Activated CD8-positive, alpha-beta T cell treated with anti-CD3 and anti-CD28 coated beads, Interleukin-2, amount 10 ng/mL, durations not matched to agents 7 days and 5 days (primary cell): Measurements from ENCODE around the gene UBL7. TPM values are rescaled to one million over a fixed set of nuclear protein-coding genes. Genes with fewer than 3 reads are reported as not detected.

Experiments
- ATAC-seq: fragments of 150-1000 bp; cut with Tn5 transposase; one replicate; pipeline ENCODE4 v1.10.0; 2021; ENCODE audit warnings: moderate library complexity
- CTCF ChIA-PET: fragments of 350-600 bp; sonication (Branson Sonifier 250); formaldehyde crosslinking; loops from one replicate; lab custom pipeline; 2021; ENCODE audit warnings: antibody characterized with exemption; lab: Charles Lee
- POLR2A ChIA-PET: fragments of 350-600 bp; sonication (Branson Sonifier 250); formaldehyde crosslinking; loops from one replicate; lab custom pipeline; 2021; ENCODE audit warnings: antibody characterized with exemption; lab: Charles Lee
- DNase-seq: peaks from one replicate; pipeline ENCODE4 v3.0.0-alpha.2; 2020
- H3K27ac Mint-ChIP-seq: one replicate; pipeline ENCODE4 v1.8.0; 2021; ENCODE audit warnings: mild to moderate bottlenecking, mixed read lengths
- H3K27me3 Mint-ChIP-seq: one replicate; pipeline ENCODE4 v1.8.0; 2021; ENCODE audit warnings: low read depth, mixed read lengths
- H3K36me3 Mint-ChIP-seq: one replicate; pipeline ENCODE4 v1.8.0; 2021; ENCODE audit warnings: low read depth, mixed read lengths
- H3K4me1 Mint-ChIP-seq: one replicate; pipeline ENCODE4 v1.8.0; 2021; ENCODE audit warnings: low read depth, mixed read lengths
- H3K4me3 Mint-ChIP-seq: one replicate; pipeline ENCODE4 v1.8.0; 2021; ENCODE audit warnings: mild to moderate bottlenecking, mixed read lengths
- H3K9me3 Mint-ChIP-seq: one replicate; pipeline ENCODE4 v1.8.0; 2022; ENCODE audit warnings: mixed read lengths; ENCODE audit not compliant: insufficient read depth
- total RNA-seq, 2 experiments: library from RNA; stranded (reverse); gene quantifications; one replicate each; pipeline ENCODE4 v1.2.3, GENCODE V29; 2021

UBL7 gene
- total RNA-seq, 2 experiments from 2014 or later = 60.8 to 71.4 TPM

DNA sequence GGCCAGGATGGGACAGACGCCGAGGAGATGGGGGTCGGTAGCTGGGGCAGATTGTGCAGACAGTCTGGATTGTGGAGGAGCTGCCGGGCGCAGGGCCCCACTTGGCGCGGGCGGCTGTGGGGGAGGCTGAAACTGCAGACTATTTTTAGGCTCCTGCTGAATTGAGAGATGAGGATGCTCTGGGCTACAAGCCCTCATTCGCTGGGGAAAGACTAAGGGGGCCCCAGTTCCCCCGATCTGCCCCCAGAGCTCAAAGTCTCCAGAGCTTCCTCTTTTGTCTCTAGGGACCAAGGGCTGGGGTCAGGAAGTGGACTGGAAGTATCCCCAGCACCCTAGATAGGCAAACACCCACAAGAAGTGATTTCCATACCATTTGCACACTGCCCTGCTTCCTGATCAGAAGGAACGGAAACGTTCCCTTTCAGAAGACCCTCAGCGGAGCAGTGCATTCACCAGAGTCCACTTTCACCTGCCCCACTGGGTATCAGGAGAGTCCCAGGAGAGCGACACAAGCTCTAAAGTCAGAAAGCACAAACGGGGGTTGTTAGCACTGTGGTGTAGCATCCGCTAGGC is 56.9 kb downstream of the UBL7 start:
- CTCF ChIA-PET = interaction anchor here (1.0 to 8.6 kb wide), 7 partner anchors 8 to 56 kb away, joined by 3 to 108 read pairs (median 19); partner anchors contain the start of gene SEMA7A
- Mint-ChIP-seq H3K9me3 (no peaks in the 10 kb centered on the region), H3K27me3 (no peaks in the 10 kb centered on the region), H3K4me3 (peak overlapping the region; percentile 24), H3K36me3 (no peaks in the 10 kb centered on the region), H3K27ac (peak overlapping the region; percentile 81), H3K4me1 (peaks cover 63% of the 10 kb centered on the region)
- POLR2A ChIA-PET = interaction anchor here (0.6 to 4.9 kb wide), 5 partner anchors 18 to 137 kb away, joined by 3 to 55 read pairs (median 15); partner anchors contain the start of genes ARID3B and SEMA7A
- no peak for DNase-seq
- ATAC-seq = no peak

GRCh38 chr15:74403588-74403919 is 57.4 kb downstream of the UBL7 start:
- DNase-seq = no peak
- H3K36me3 Mint-ChIP-seq = no peaks in the 10 kb centered on the region
- H3K4me3 Mint-ChIP-seq = no peak overlapping the region
- H3K4me1 Mint-ChIP-seq = peaks cover 68% of the 10 kb centered on the region
- POLR2A ChIA-PET = interaction anchor here (0.6 to 4.9 kb wide), 10 partner anchors 13 to 142 kb away, joined by 3 to 55 read pairs (median 10); partner anchors contain the start of genes ARID3B, SEMA7A and UBL7
- CTCF ChIA-PET = interaction anchor here (1.0 to 8.6 kb wide), 8 partner anchors 8 to 57 kb away, joined by 3 to 108 read pairs (median 12); partner anchors contain the start of gene SEMA7A
- no peaks in the 10 kb centered on the region for H3K9me3 Mint-ChIP-seq
- no peak for ATAC-seq
- H3K27ac Mint-ChIP-seq = peak overlapping the region; percentile 81
- H3K27me3 Mint-ChIP-seq = no peaks in the 10 kb centered on the region

DNA sequence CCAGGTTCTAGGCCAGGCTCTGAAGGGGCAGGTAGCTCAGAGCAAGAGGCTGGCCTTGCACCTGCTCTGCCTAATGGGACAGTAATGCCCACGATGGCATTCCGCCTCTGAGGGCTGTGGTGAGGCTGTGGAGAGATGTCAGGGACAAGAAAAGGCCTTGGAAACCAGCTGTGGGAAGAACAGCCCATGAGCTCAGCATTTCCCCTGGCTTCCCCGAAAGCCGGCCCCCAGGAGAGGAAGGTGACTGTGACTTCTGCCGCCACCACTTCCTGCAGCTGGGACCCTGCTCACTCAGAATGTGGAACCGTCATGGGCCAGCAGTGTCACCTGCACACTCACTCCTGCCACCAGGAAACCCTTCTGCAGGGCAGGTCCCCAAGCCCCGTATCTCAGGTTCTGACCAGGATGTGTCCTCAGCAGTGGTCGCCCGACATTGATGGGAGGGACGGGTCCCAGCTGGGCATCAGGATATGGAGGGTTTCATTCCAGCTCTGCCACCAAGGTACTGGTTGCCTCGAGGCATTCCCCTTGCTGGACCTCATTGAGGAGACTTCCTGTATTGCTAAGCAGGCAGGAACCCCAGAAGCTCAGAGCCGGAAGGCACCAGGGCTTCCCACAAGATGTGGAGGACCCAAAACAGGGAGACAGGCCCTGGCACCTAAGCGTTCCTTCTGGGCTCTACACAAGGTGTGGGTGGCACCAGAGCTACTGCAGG is 57.9 kb downstream of the UBL7 start:
- CTCF ChIA-PET = interaction anchor here (0.8 to 8.6 kb wide), 11 partner anchors 9 to 57 kb away, joined by 3 to 108 read pairs (median 5); partner anchors contain the start of gene SEMA7A
- peak; percentile 72 for ATAC-seq
- Mint-ChIP-seq H3K27ac (peak overlapping the region; percentile 81), H3K27me3 (no peaks in the 10 kb centered on the region), H3K9me3 (no peaks in the 10 kb centered on the region), H3K4me3 (peak overlapping the region; percentile 52), H3K36me3 (no peaks in the 10 kb centered on the region), H3K4me1 (peaks cover 73% of the 10 kb centered on the region)
- POLR2A ChIA-PET = interaction anchor here (0.9 to 4.9 kb wide), 11 partner anchors 13 to 215 kb away, joined by 3 to 55 read pairs (median 5); partner anchors contain the start of genes ARID3B, SEMA7A and UBL7
- peak; percentile 88 for DNase-seq

DNA sequence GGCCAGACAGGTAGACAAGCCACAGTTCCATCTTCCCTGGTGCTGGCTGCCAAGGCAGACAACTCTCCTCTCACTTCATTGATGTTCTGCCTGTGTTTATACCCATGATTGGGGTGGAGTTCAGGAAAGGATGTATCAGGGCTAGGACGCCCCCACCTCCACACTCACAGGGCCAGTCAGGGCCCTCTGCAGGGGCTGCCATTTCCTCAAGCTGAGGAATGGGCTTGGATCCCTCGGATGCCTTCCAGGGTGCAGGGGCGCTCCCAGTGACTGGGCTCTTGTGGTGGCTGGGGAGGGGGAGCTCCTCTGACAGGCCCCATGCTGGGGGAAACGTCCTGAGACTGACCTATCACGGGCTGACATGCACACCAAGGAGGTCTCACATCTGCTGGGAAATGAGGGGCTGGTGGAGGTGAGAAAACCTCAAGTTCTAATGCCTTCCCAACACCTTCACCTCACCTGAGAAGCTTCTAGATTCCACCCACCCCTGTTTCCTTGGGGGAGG is 58.6 kb downstream of the UBL7 start:
- CTCF ChIA-PET = interaction anchor here (0.8 to 8.6 kb wide), 10 partner anchors 9 to 58 kb away, joined by 3 to 108 read pairs (median 6); partner anchors contain the start of gene SEMA7A
- ATAC-seq (no peak), DNase-seq (no peak)

DNA sequence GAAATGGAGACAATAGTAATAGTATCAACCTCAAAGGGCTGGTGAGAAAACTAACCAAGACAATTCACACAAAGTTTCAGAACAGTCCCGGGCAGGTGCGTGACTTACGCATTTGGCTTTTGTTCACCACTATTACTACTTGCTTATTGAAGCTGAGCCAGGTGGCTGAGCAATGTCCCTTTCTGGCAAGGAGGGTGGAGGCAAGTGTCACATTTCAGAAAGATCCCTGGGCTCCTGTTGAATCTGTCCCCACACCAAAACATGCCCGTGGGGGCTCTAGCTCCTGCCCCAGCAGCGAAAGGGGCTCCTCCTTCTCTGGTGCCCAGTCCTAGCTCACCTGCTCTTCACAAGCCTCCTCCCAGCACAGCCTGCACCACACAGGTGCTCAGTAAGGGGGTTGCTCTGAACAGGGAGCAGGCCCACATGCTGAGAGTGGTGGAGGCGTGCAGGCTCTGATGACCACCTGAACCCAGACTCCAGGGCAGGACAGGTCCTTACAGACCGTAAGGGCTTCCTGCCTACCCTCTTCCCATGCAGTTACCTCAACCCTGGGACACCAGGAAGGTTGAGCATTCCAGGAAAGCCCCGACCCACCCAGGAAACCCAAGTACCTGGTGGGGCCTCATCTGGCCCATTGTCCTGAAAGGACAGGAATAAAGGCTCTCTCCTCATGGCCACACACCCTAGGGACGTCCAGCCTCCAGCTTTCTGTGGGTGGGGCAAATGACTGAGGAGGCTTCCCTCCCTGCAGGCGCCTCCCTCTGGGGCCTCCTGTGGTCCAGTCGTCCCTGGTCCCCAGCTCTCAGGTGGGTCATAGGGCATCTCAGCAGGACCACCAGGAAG is 59.8 kb downstream of the UBL7 start:
- Mint-ChIP-seq H3K4me1 (peaks cover 90% of the 10 kb centered on the region), H3K36me3 (no peaks in the 10 kb centered on the region), H3K9me3 (no peaks in the 10 kb centered on the region), H3K27me3 (no peaks in the 10 kb centered on the region), H3K4me3 (peak overlapping the region; percentile 53), H3K27ac (peak overlapping the region; percentile 81)
- peak; percentile 18 for ATAC-seq
- DNase-seq = peak; percentile 57
- ChIA-PET POLR2A (interaction anchor here (0.8 to 4.9 kb wide), 8 partner anchors 16 to 141 kb away, joined by 3 to 55 read pairs (median 8); partner anchors contain the start of genes ARID3B, SEMA7A and UBL7), CTCF (interaction anchor here (1.4 to 8.6 kb wide), 7 partner anchors 11 to 39 kb away, joined by 5 to 108 read pairs (median 11); partner anchors contain the start of gene SEMA7A)

More for the DNA sequence above, 58.6 kb downstream of the UBL7 start:
- Mint-ChIP-seq H3K9me3 (no peaks in the 10 kb centered on the region), H3K27ac (peak overlapping the region; percentile 81), H3K4me3 (peak overlapping the region; percentile 52), H3K27me3 (no peaks in the 10 kb centered on the region), H3K36me3 (no peaks in the 10 kb centered on the region), H3K4me1 (peaks cover 80% of the 10 kb centered on the region)
- POLR2A ChIA-PET = interaction anchor here (0.9 to 4.9 kb wide), 11 partner anchors 12 to 215 kb away, joined by 3 to 55 read pairs (median 5); partner anchors contain the start of genes ARID3B, SEMA7A and UBL7

DNA sequence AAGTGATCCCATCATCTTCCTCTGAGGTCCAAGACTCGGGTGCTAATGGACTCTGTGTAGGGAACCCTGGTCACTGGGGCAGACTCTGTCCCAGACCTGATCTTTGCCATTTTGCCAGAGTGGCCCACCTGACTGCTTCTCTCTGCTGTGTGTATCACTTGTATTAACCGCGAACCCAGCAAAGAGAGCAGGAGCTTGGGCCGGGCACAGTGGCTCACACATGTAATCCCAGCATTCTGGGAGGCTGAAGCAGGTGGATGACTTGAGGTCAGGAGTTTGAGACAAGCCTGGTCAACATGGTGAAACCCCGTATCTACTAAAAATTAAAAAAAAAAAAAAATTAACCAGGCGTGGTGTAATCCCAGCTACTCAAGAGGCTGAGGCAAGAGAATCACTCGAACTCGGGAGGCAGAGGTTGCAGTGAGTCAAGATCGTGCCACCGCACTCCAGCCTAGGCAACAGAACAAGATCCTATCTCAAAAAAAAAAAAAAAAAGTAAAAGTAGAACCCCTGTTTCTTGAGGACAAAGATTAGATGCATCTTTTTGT is 60.6 kb downstream of the UBL7 start:
- H3K4me3 Mint-ChIP-seq = peak overlapping the region; percentile 53
- peak; percentile 69 for DNase-seq
- H3K27me3 Mint-ChIP-seq = no peaks in the 10 kb centered on the region
- peak; percentile 31 for ATAC-seq
- peaks cover 88% of the 10 kb centered on the region for H3K4me1 Mint-ChIP-seq
- no peaks in the 10 kb centered on the region for H3K36me3 Mint-ChIP-seq
- ChIA-PET CTCF (interaction anchor here (1.1 to 8.6 kb wide), 9 partner anchors 11 to 234 kb away, joined by 4 to 108 read pairs (median 7); partner anchors contain the start of gene SEMA7A), POLR2A (interaction anchor here (0.7 to 4.9 kb wide), 9 partner anchors 10 to 141 kb away, joined by 3 to 55 read pairs (median 6); partner anchors contain the start of genes ARID3B, SEMA7A and UBL7)
- H3K27ac Mint-ChIP-seq = peak overlapping the region; percentile 81
- H3K9me3 Mint-ChIP-seq = no peaks in the 10 kb centered on the region

- POLR2A ChIA-PET = interaction anchor here (0.6 to 4.9 kb wide), 8 partner anchors 9 to 141 kb away, joined by 3 to 55 read pairs (median 6); partner anchors contain the start of genes ARID3B and SEMA7A
- H3K4me1 Mint-ChIP-seq = peaks cover 91% of the 10 kb centered on the region
- H3K27me3 Mint-ChIP-seq = no peaks in the 10 kb centered on the region
- H3K4me3 Mint-ChIP-seq = peak overlapping the region; percentile 53
- DNase-seq (peak; percentile 84), ATAC-seq (peak; percentile 45)
- H3K36me3 Mint-ChIP-seq = no peaks in the 10 kb centered on the region
- H3K27ac Mint-ChIP-seq = peak overlapping the region; percentile 81
- CTCF ChIA-PET = interaction anchor here (1.1 to 8.6 kb wide), 8 partner anchors 10 to 234 kb away, joined by 4 to 108 read pairs (median 8); partner anchors contain the start of gene SEMA7A
- H3K9me3 Mint-ChIP-seq = no peaks in the 10 kb centered on the region
Observed at GRCh38 chr15:74399511-74400312, 61.2 kb downstream of the UBL7 start.

GRCh38 chr15:74399100-74399499 is 61.9 kb downstream of the UBL7 start:
- CTCF ChIA-PET = interaction anchor here (1.5 to 8.6 kb wide), 3 partner anchors 9 to 55 kb away, joined by 5 to 108 read pairs (median 11); no protein-coding TSS in a partner anchor
- no peak overlapping the region for H3K4me3 Mint-ChIP-seq

GRCh38 chr15:74398183-74398582 is 62.8 kb downstream of the UBL7 start:
- H3K4me3 Mint-ChIP-seq = no peak overlapping the region
- no peak for DNase-seq
- no peaks in the 10 kb centered on the region for H3K27me3 Mint-ChIP-seq
- no peaks in the 10 kb centered on the region for H3K9me3 Mint-ChIP-seq
- no peak for ATAC-seq
- H3K4me1 Mint-ChIP-seq = peaks cover 88% of the 10 kb centered on the region
- no peaks in the 10 kb centered on the region for H3K36me3 Mint-ChIP-seq
- peak overlapping the region; percentile 53 for H3K27ac Mint-ChIP-seq
- POLR2A ChIA-PET = no interaction called here
- CTCF ChIA-PET = interaction anchor here (3.7 kb wide), 1 partner anchor 8 kb away, joined by 11 read pairs; no protein-coding TSS in a partner anchor

More at GRCh38 chr15:74399100-74399499, 61.9 kb downstream of the UBL7 start:
- ATAC-seq = no peak
- peak overlapping the region; percentile 22 for H3K27ac Mint-ChIP-seq
- no peak for DNase-seq
- no peaks in the 10 kb centered on the region for H3K27me3 Mint-ChIP-seq
- H3K9me3 Mint-ChIP-seq = no peaks in the 10 kb centered on the region
- H3K36me3 Mint-ChIP-seq = no peaks in the 10 kb centered on the region
- H3K4me1 Mint-ChIP-seq = peaks cover 90% of the 10 kb centered on the region
- POLR2A ChIA-PET = interaction anchor here (4.8 kb wide), 1 partner anchor 14 kb away, joined by 55 read pairs; no protein-coding TSS in a partner anchor
